A673 (cell line): ENCODE measurements around the gene TTC12. TPM values are rescaled to one million over a fixed set of nuclear protein-coding genes. Genes with fewer than 3 reads are reported as not detected.

Experiments used
- BruUV-seq: library from RNA; stranded (reverse); fragments of 400-500 nt; replicated peaks from 2 replicates; lab custom pipeline; 2021; lab: Mats Ljungman, UMichigan
- CTCF ChIA-PET: fragments of 300-600 bp; sonication (Branson Sonifier 250); formaldehyde crosslinking; loops from one replicate; lab custom pipeline; 2022; ENCODE audit warnings: antibody characterized with exemption; lab: Charles Lee
- POLR2A ChIA-PET: fragments of 300-600 bp; sonication (Branson Sonifier 250); formaldehyde crosslinking; loops from one replicate; lab custom pipeline; 2022; ENCODE audit warnings: antibody characterized with exemption; ENCODE audit not compliant: low non-redundant PET; lab: Charles Lee
- DNase-seq: peaks from one replicate; pipeline ENCODE4 v3.0.0-alpha.2; 2015; ENCODE audit warnings: low spot score
- H3K27ac ChIP-seq: fragments of 200-600 bp; sonication (generic); 2 replicates; pipeline ENCODE4 v1.5.1; 2016; ENCODE audit warnings: mixed run types, low read depth, mild to moderate bottlenecking, mixed read lengths, antibody characterized with exemption, low read length; ENCODE audit not compliant: poor library complexity, severe bottlenecking
- H3K27me3 ChIP-seq: fragments of 200-600 bp; sonication (generic); replicated peaks from 2 replicates; pipeline ENCODE4 v1.6.1; 2017; ENCODE audit warnings: mixed run types, low read depth, mild to moderate bottlenecking, mixed read lengths, antibody characterized with exemption, low read length; ENCODE audit not compliant: insufficient read depth, poor library complexity
- H3K36me3 ChIP-seq: fragments of 200-600 bp; sonication (generic); 2 replicates; pipeline ENCODE4 v1.6.1; 2016; ENCODE audit warnings: mixed run types, mild to moderate bottlenecking, mixed read lengths, antibody characterized with exemption, low read length; ENCODE audit not compliant: insufficient read depth, poor library complexity, severe bottlenecking
- H3K4me1 ChIP-seq: fragments of 200-600 bp; sonication (generic); 2 replicates; pipeline ENCODE4 v1.6.1; 2017; ENCODE audit warnings: mixed run types, mild to moderate bottlenecking, mixed read lengths, antibody characterized with exemption, low read length; ENCODE audit not compliant: insufficient read depth, poor library complexity, severe bottlenecking
- H3K4me3 ChIP-seq: fragments of 200-600 bp; sonication (generic); 2 replicates; pipeline ENCODE4 v1.5.1; 2016; ENCODE audit warnings: low read depth, mixed run types, mild to moderate bottlenecking, mixed read lengths, low read length; ENCODE audit not compliant: poor library complexity, severe bottlenecking
- H3K9me3 ChIP-seq: fragments of 200-600 bp; sonication (generic); 2 replicates; pipeline ENCODE4 v1.6.1; 2016; ENCODE audit warnings: mixed run types, low read depth, mild to moderate bottlenecking, mixed read lengths, antibody characterized with exemption, low read length; ENCODE audit not compliant: poor library complexity, severe bottlenecking
- CTCF ChIP-seq: fragments of 300-800, 200-600 bp; sonication (generic); conservative IDR thresholded peaks from 2 replicates; pipeline ENCODE4 v1.5.1; 2017; ENCODE audit warnings: low read depth, mild to moderate bottlenecking, antibody characterized with exemption, low read length, moderate library complexity, mixed read lengths
- EZH2 ChIP-seq: fragments of 200-600 bp; sonication (generic); IDR thresholded peaks from 2 replicates; pipeline ENCODE4 v1.6.1; 2017; ENCODE audit warnings: borderline replicate concordance, low read depth, mild to moderate bottlenecking, mixed read lengths, antibody characterized with exemption, low read length; ENCODE audit not compliant: poor library complexity, severe bottlenecking
- intact Hi-C: fragments of 100-400 bp; cut with micrococcal nuclease; formaldehyde crosslinking; loops from one replicate; pipeline ENCODE4 v1.10.0; 2022; ENCODE audit not compliant: unreplicated experiment
- total RNA-seq: library from RNA; stranded (reverse); gene quantifications from 2 replicates; pipeline ENCODE4 v1.2.3, GENCODE V29; 2021

TTC12 gene
- total RNA-seq, 1 experiment from 2014 or later = not detected

- intact Hi-C loops = loop anchor here (5.0 kb wide), 1 partner anchor 231 kb away; no protein-coding TSS in a partner anchor
- H3K4me3 ChIP-seq = no peak overlapping the region
- no peaks in the 10 kb centered on the region for H3K9me3 ChIP-seq
- TF ChIP-seq EZH2 (no peak), CTCF (no peak)
- H3K27ac ChIP-seq = no peak overlapping the region
- no TSS peak for BruUV-seq
- H3K27me3 ChIP-seq = peaks cover 7% of the 10 kb centered on the region
- ChIA-PET POLR2A (no interaction called here), CTCF (no interaction called here)
- no peaks in the 10 kb centered on the region for H3K4me1 ChIP-seq
- H3K36me3 ChIP-seq = no peaks in the 10 kb centered on the region
- DNase-seq = no peak
Observed at GRCh38 chr11:113316256-113316655, 1.9 kb downstream of the TTC12 start.

GRCh38 chr11:113317339-113317738, 3.0 kb downstream of the TTC12 start:
- H3K4me1 ChIP-seq = no peaks in the 10 kb centered on the region
- POLR2A ChIA-PET = no interaction called here
- no peak overlapping the region for H3K27ac ChIP-seq
- TF ChIP-seq CTCF (no peak), EZH2 (no peak)
- intact Hi-C loops = loop anchor here (5.0 kb wide), 1 partner anchor 230 kb away; no protein-coding TSS in a partner anchor
- BruUV-seq = no TSS peak
- H3K4me3 ChIP-seq = no peak overlapping the region
- no peak for DNase-seq
- H3K36me3 ChIP-seq = no peaks in the 10 kb centered on the region
- H3K27me3 ChIP-seq = peaks cover 7% of the 10 kb centered on the region
- CTCF ChIA-PET = no interaction called here
- no peaks in the 10 kb centered on the region for H3K9me3 ChIP-seq

- CTCF ChIA-PET = no interaction called here
- POLR2A ChIA-PET = no interaction called here
Observed at GRCh38 chr11:113319085-113319484, 4.7 kb downstream of the TTC12 start.

More at GRCh38 chr11:113319085-113319484, 4.7 kb downstream of the TTC12 start:
- Histone ChIP-seq H3K36me3 (no peaks in the 10 kb centered on the region), H3K9me3 (no peaks in the 10 kb centered on the region), H3K4me3 (no peak overlapping the region), H3K27ac (no peak overlapping the region), H3K4me1 (no peaks in the 10 kb centered on the region), H3K27me3 (peaks cover 17% of the 10 kb centered on the region)
- no peak for DNase-seq
- intact Hi-C loops = loop anchor here (5.0 kb wide), 1 partner anchor 228 kb away; no protein-coding TSS in a partner anchor
- BruUV-seq = no TSS peak
- TF ChIP-seq CTCF (no peak), EZH2 (no peak)
